ENCODE data around the gene PHF2. TPM values are rescaled to one million over a fixed set of nuclear protein-coding genes. Genes with fewer than 3 reads are reported as not detected.

PHF2 gene
- polyA plus RNA-seq, 3 donors = 0.40 to 16.0 (median 0.97) TPM

DNA sequence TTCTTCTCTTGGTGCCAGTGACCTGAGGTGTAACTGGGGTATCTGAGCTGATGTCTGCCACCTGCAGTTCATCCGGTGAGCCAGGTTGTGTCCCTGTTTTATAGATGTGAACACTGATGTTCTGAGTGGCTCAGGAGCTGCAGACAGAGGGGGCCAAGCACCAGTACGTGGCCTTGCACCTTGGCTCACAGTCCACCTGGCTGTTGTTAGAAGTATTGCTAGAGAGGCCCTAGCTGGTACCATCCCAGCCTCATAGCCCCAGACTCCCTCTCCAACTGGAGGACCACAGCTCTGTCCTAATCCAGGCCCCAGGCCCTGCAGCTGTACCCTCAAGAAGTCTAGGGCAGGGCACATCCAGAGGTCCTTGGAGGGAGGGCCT is 16.2 kb downstream of the PHF2 start:
- H3K27ac Mint-ChIP-seq = peak overlapping the region in 1 of 7 donors; percentile 33
- Histone ChIP-seq H3K27ac (ENCODE audit: low read depth in 1 of 2, low read length in 2 of 2) (no peak overlapping the region), H3K36me3 (replicated peaks in 1 of 2; ENCODE audit: control insufficient read depth in 1 of 2, insufficient read depth in 2 of 2, low read length in 2 of 2) (no peaks in the 10 kb centered on the region), H3K4me2 (replicated peaks; ENCODE audit: extremely low read depth, low read length, poor library complexity, severe bottlenecking) (no peak overlapping the region), H3K9ac (ENCODE audit: insufficient read depth, low read length, poor library complexity, severe bottlenecking) (no peak overlapping the region), H3K27me3 (ENCODE audit: control insufficient read depth in 2 of 2, insufficient read depth in 2 of 2, low read length in 2 of 2) (no peaks in the 10 kb centered on the region), H3K79me2 (ENCODE audit: insufficient read depth, low read length) (peaks cover 88% of the 10 kb centered on the region), H3K4me3 (replicated peaks in 1 of 3; ENCODE audit: low read depth in 2 of 3, low read length in 3 of 3) (no peak overlapping the region), H2AFZ (ENCODE audit: insufficient read depth, low read depth, low read length, poor library complexity, severe bottlenecking) (no peak overlapping the region), H4K20me1 (ENCODE audit: insufficient read depth, low read length) (peaks cover 97% of the 10 kb centered on the region), H3K4me1 (ENCODE audit: control insufficient read depth in 1 of 2, insufficient read depth in 2 of 2, low read length in 2 of 2) (no peaks in the 10 kb centered on the region), H3K9me3 (replicated peaks in 1 of 2; ENCODE audit: control insufficient read depth in 1 of 2, insufficient read depth in 1 of 2, low read length in 2 of 2) (no peaks in the 10 kb centered on the region)
- peaks cover 4 to 7% of the 10 kb centered on the region in 2 donors for H3K36me3 Mint-ChIP-seq
- no peak for TF ChIP-seq CTCF (IDR thresholded peaks at IDR 0.05)
- intact Hi-C loops (cut with micrococcal nuclease) = no loop called here
- 89% methylated on average over 2 of the region's 2 CpGs for WGBS (ENCODE audit: insufficient coverage)
- no peaks in the 10 kb centered on the region for H3K27me3 Mint-ChIP-seq (ENCODE audit: low read depth in 3 of 3)
- no peak for DNase-seq
- H3K4me1 Mint-ChIP-seq = peaks cover 11% of the 10 kb centered on the region
- H3K4me3 Mint-ChIP-seq = no peak overlapping the region
- H3K9me3 Mint-ChIP-seq = peaks cover 0 to 2% (median 0%) of the 10 kb centered on the region in 7 donors

DNA sequence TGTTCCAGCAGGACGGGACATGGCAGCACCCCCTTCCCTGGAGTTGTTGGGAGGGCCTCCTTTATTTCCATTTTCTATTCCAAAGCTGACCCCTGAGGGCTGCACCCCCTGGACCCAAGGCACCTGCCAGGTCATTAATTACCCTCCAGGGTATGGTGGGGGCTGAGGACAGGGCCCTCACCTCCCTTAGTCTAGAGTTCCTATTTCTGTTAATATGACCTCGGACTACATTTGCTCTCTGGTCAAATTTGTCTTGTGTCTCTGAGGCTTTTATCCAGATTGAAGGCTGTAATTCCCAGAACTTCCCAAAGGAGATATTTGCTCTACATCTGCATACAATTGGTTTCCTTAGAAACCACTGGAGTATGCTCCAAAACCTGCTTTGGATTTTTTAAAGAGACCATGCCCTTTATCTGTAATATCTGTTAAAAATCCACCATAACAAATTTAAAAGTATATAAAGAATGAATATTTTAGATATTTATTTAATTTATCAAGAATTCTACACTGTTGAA is 16.8 kb downstream of the PHF2 start:
- Mint-ChIP-seq H3K27me3 (ENCODE audit: low read depth in 3 of 3) (no peaks in the 10 kb centered on the region), H3K4me3 (no peak overlapping the region), H3K9me3 (peaks cover 0 to 2% (median 0%) of the 10 kb centered on the region in 7 donors), H3K36me3 (peaks cover 5 to 8% of the 10 kb centered on the region in 2 donors), H3K4me1 (peaks cover 11% of the 10 kb centered on the region), H3K27ac (no peak overlapping the region)
- intact Hi-C loops (cut with micrococcal nuclease) = no loop called here
- no peak overlapping the region for H3K9ac ChIP-seq (ENCODE audit: insufficient read depth, low read length, poor library complexity, severe bottlenecking)
- peaks cover 97% of the 10 kb centered on the region for H4K20me1 ChIP-seq (ENCODE audit: insufficient read depth, low read length)
- H3K4me1 ChIP-seq (ENCODE audit: control insufficient read depth in 1 of 2, insufficient read depth in 2 of 2, low read length in 2 of 2) = no peaks in the 10 kb centered on the region
- DNase-seq = no peak
- H2AFZ ChIP-seq (ENCODE audit: insufficient read depth, low read depth, low read length, poor library complexity, severe bottlenecking) = no peak overlapping the region
- no peak overlapping the region for H3K4me2 ChIP-seq (replicated peaks; ENCODE audit: extremely low read depth, low read length, poor library complexity, severe bottlenecking)
- no peaks in the 10 kb centered on the region for H3K36me3 ChIP-seq (replicated peaks in 1 of 2; ENCODE audit: control insufficient read depth in 1 of 2, insufficient read depth in 2 of 2, low read length in 2 of 2)
- H3K79me2 ChIP-seq (ENCODE audit: insufficient read depth, low read length) = peaks cover 86% of the 10 kb centered on the region
- H3K9me3 ChIP-seq (replicated peaks in 1 of 2; ENCODE audit: control insufficient read depth in 1 of 2, insufficient read depth in 1 of 2, low read length in 2 of 2) = no peaks in the 10 kb centered on the region
- WGBS (ENCODE audit: insufficient coverage) = 100% methylated on average over 1 of the region's 2 CpGs
- H3K4me3 ChIP-seq (replicated peaks in 1 of 3; ENCODE audit: low read depth in 2 of 3, low read length in 3 of 3) = no peak overlapping the region
- H3K27me3 ChIP-seq (ENCODE audit: control insufficient read depth in 2 of 2, insufficient read depth in 2 of 2, low read length in 2 of 2) = no peaks in the 10 kb centered on the region
- no peak for TF ChIP-seq CTCF (IDR thresholded peaks at IDR 0.05)
- no peak overlapping the region for H3K27ac ChIP-seq (ENCODE audit: low read depth in 1 of 2, low read length in 2 of 2)

Measured in CD14-positive monocyte (primary cell).